Liver (tissue), 3 donors: ENCODE data around the gene RNU6-9.

Experiments used
- EGR1 ChIP-seq, 2 donors: IDR thresholded peaks; 2 replicates each; pipeline ENCODE4 v1.6.1; 2016 to 2018; ENCODE audit warnings: antibody characterized with exemption in 2 of 2, low read depth in 2 of 2
- GABPA ChIP-seq, 2 donors: IDR thresholded peaks in 1 of 2; conservative IDR thresholded peaks in 1 of 2; 2 replicates each; pipeline ENCODE4 v1.6.1; 2016; ENCODE audit warnings: antibody characterized with exemption in 2 of 2, mild to moderate bottlenecking in 1 of 2, moderate library complexity in 1 of 2
- JUND ChIP-seq, 2 donors: IDR thresholded peaks; 2 replicates each; pipeline ENCODE4 v1.6.1; 2016; ENCODE audit warnings: antibody characterized with exemption in 2 of 2
- MAX ChIP-seq: IDR thresholded peaks from 2 replicates; pipeline ENCODE4 v1.6.1; 2016; ENCODE audit warnings: antibody characterized with exemption
- RAD21 ChIP-seq, 2 donors: IDR thresholded peaks; 2 replicates each; pipeline ENCODE4 v1.6.1; 2016; ENCODE audit warnings: antibody characterized with exemption in 2 of 2, mild to moderate bottlenecking in 2 of 2
- REST ChIP-seq: IDR thresholded peaks from 2 replicates; pipeline ENCODE4 v1.6.1; 2016; ENCODE audit warnings: antibody characterized with exemption, mild to moderate bottlenecking
- SP1 ChIP-seq: IDR thresholded peaks from 2 replicates; pipeline ENCODE4 v1.6.1; 2018; ENCODE audit warnings: antibody characterized with exemption, mild to moderate bottlenecking
- TAF1 ChIP-seq: conservative IDR thresholded peaks from 2 replicates; pipeline ENCODE4 v1.6.1; 2016; ENCODE audit warnings: antibody characterized with exemption, mild to moderate bottlenecking
- YY1 ChIP-seq: IDR thresholded peaks from 2 replicates; pipeline ENCODE4 v1.6.1; 2016; ENCODE audit warnings: antibody characterized with exemption, mild to moderate bottlenecking
- TF ChIP-seq, protein P1 (sequence below): fragments of 150-350 bp; IDR thresholded peaks from 2 replicates; pipeline ENCODE4 v1.5.1; 2017; ENCODE audit warnings: improper control_type of control experiment, low read depth, low read length; ENCODE audit not compliant: missing input control
- TF ChIP-seq, protein P2 (sequence below): IDR thresholded peaks from 2 replicates; pipeline ENCODE4 v1.6.1; 2016; ENCODE audit warnings: antibody characterized with exemption
- TF ChIP-seq, protein P3 (sequence below): IDR thresholded peaks from 2 replicates; pipeline ENCODE4 v1.6.1; 2016; ENCODE audit warnings: antibody characterized with exemption
- donor health status: healthy.
- donor health status: healthy.

DNA sequence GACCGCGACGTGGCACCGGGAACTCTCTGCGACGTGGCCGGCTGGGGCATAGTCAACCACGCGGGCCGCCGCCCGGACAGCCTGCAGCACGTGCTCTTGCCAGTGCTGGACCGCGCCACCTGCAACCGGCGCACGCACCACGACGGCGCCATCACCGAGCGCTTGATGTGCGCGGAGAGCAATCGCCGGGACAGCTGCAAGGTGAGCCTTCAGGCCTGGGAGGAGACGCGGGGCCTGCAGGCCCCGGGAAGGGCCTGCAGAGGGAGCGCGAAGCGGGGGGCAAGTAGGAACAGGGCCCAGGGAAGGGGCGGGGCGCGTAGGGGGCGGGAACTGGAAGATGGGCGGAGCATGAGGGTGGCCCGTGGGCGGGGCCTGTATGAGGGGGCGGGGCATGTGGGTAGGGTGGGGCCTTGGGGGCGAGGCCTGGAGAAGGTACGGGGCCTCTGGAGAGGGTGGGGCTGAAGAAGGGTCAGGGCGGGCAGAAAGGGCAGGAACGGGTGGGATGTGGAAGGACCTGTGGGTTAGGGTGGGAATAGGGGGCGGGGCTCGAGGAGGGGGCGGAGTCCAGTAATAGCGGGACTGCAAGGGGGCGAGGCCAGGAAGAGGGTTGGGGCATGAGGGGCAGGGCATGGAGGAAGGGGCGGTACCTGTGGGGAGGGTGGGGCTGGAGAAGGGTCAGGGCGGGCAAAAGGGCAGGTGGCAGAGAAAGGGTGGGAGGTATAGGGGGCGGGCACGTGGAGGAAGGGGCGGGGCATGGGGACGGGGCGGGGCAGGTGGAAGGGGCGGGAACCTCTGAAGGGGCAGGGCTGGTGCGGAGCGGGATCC lies 31.3 kb upstream of the RNU6-9 start:
- TF ChIP-seq, protein P1, sequence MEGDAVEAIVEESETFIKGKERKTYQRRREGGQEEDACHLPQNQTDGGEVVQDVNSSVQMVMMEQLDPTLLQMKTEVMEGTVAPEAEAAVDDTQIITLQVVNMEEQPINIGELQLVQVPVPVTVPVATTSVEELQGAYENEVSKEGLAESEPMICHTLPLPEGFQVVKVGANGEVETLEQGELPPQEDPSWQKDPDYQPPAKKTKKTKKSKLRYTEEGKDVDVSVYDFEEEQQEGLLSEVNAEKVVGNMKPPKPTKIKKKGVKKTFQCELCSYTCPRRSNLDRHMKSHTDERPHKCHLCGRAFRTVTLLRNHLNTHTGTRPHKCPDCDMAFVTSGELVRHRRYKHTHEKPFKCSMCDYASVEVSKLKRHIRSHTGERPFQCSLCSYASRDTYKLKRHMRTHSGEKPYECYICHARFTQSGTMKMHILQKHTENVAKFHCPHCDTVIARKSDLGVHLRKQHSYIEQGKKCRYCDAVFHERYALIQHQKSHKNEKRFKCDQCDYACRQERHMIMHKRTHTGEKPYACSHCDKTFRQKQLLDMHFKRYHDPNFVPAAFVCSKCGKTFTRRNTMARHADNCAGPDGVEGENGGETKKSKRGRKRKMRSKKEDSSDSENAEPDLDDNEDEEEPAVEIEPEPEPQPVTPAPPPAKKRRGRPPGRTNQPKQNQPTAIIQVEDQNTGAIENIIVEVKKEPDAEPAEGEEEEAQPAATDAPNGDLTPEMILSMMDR = no peak
- TF ChIP-seq, protein P2, sequence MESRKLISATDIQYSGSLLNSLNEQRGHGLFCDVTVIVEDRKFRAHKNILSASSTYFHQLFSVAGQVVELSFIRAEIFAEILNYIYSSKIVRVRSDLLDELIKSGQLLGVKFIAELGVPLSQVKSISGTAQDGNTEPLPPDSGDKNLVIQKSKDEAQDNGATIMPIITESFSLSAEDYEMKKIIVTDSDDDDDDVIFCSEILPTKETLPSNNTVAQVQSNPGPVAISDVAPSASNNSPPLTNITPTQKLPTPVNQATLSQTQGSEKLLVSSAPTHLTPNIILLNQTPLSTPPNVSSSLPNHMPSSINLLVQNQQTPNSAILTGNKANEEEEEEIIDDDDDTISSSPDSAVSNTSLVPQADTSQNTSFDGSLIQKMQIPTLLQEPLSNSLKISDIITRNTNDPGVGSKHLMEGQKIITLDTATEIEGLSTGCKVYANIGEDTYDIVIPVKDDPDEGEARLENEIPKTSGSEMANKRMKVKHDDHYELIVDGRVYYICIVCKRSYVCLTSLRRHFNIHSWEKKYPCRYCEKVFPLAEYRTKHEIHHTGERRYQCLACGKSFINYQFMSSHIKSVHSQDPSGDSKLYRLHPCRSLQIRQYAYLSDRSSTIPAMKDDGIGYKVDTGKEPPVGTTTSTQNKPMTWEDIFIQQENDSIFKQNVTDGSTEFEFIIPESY = no peak
- TF ChIP-seq MAX (no peak), EGR1 (IDR thresholded peaks at IDR 0.05; ENCODE audit: low read depth in 2 of 2) (no peak), JUND (IDR thresholded peaks at IDR 0.05) (no peak), SP1 (no peak), YY1 (no peak), TAF1 (no peak), RAD21 (IDR thresholded peaks at IDR 0.05) (no peak), GABPA (IDR thresholded peaks at IDR 0.05 in 1 of 2, conservative IDR thresholded peaks at IDR 0.05 in 1 of 2) (no peak), REST (no peak)
- TF ChIP-seq, protein P3, sequence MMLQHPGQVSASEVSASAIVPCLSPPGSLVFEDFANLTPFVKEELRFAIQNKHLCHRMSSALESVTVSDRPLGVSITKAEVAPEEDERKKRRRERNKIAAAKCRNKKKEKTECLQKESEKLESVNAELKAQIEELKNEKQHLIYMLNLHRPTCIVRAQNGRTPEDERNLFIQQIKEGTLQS = no peak
